ENCODE measurements around the gene TICAM1.

DNA sequence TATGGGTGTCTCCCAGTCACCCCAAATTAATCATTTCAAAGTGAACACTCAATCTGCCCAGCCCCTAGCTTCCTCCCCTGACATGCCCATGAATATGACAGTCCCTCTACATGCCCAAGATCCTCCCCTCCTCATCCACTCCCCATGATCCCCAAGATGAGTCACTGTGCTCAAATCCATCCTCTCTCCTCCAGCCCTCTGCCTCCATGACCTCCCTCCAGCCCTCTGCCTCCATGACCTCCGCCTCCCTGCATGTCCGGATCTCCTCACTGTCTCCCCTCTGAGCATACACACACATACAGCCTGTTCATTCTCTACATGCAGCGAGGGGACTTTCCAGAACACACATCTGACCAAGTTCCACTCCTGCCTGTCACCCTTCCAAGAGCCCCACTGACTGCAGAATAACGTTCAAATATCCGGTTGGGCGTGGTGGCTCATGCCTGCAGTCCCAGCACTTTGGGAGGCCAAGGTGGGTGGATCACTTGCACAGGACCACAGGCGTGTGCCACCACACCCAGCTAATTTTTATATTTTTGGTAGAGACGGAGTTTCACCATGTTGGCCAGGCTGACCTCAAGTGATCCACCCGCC, 58.4 kb downstream of the TICAM1 start:
- TF ChIP-seq CTCF (IDR thresholded peaks at IDR 0.05; ENCODE audit: low read depth, low read length) (no peak), POLR2A (IDR thresholded peaks at IDR 0.05; ENCODE audit: extremely low read depth, insufficient read length) (no peak), MAX (IDR thresholded peaks at IDR 0.05; ENCODE audit: low read depth, low read length) (no peak), MYC (IDR thresholded peaks at IDR 0.05; ENCODE audit: low read depth, low read length) (no peak)

Measured in NB4 (cell line).